MM.1S (cell line): ENCODE measurements around the gene KDM7A.

Source experiments
- CTCF ChIP-seq: fragments of 300-600 bp; sonication (generic); IDR thresholded peaks from 2 replicates; pipeline ENCODE4 v1.5.1; 2016; ENCODE audit warnings: antibody characterized with exemption, low read length, mixed read lengths
- EZH2 ChIP-seq: fragments of 300-600 bp; sonication (generic); optimal IDR thresholded peaks from 2 replicates; pipeline ENCODE3; 2017; ENCODE audit warnings: low read depth, mild to moderate bottlenecking, antibody characterized with exemption, low read length, mixed read lengths
- EZH2phosphoT487 ChIP-seq: fragments of 300-600 bp; sonication (generic); IDR thresholded peaks from 2 replicates; pipeline ENCODE4 v1.6.1; 2018; ENCODE audit warnings: antibody characterized with exemption, low read length

- TF ChIP-seq EZH2 (no peak), CTCF (no peak), EZH2phosphoT487 (no peak)
Observed at GRCh38 chr7:140039066-140039465, 137.7 kb downstream of the KDM7A start.
